Smooth muscle cell of bladder (primary cell): ENCODE results near the gene ZCRB1. TPM values are rescaled to one million over a fixed set of nuclear protein-coding genes. Genes with fewer than 3 reads are reported as not detected.

Experiments used
- total RNA-seq: library from RNA; depleted of rRNA; stranded (reverse); fragments of >200 nt; gene quantifications from 2 replicates; pipeline ENCODE4 v1.2.3, GENCODE V29; 2014

ZCRB1 gene, protein sequence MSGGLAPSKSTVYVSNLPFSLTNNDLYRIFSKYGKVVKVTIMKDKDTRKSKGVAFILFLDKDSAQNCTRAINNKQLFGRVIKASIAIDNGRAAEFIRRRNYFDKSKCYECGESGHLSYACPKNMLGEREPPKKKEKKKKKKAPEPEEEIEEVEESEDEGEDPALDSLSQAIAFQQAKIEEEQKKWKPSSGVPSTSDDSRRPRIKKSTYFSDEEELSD
- total RNA-seq: 26.5 and 27.5 TPM in 2 replicates

GRCh38 chr12:42325653-42326474 lies at the start of gene ZCRB1, which contains the start of gene PPHLN1:
ZCRB1 (minus strand) TSS chr12:42326094; CDS start chr12:42324102, 1,992 bp downstream.
PPHLN1 (plus strand) TSS chr12:42326167; CDS start chr12:42335903, 9,736 bp downstream.

Other genes starting within 250 kb of the ZCRB1 start
- 7.5 and 8.3 TPM in 2 replicates for gene GXYLT1, start 181.2 kb downstream of the ZCRB1 start, total RNA-seq
- gene YAF2, start 87.8 kb downstream of the ZCRB1 start, total RNA-seq: 9.8 and 11.9 TPM in 2 replicates
- 54.3 and 64.8 TPM in 2 replicates for gene PPHLN1, start 73 bp upstream of the ZCRB1 start, total RNA-seq